GM12891 (cell line): ENCODE data around the gene PHF20.

Experiments
- DNase-seq: peaks from one replicate; pipeline ENCODE4 v3.0.0; 2011; ENCODE audit warnings: low spot score; ENCODE audit not compliant: insufficient read length
- FAIRE-seq: peaks from 2 replicates; lab custom pipeline; 2011; peaks lifted over from hg19 to GRCh38; lab: Jason Lieb, UNC
- PAX5 ChIP-seq: IDR thresholded peaks from 2 replicates; pipeline ENCODE4 v1.6.1; 2011; ENCODE audit warnings: low read length, moderate library complexity, mild to moderate bottlenecking; ENCODE audit not compliant: insufficient read depth, severe bottlenecking
- POLR2A ChIP-seq: IDR thresholded peaks from 2 replicates; pipeline ENCODE4 v1.6.1; 2011; ENCODE audit warnings: low read depth, low read length, control low read depth
- POLR2AphosphoS5 ChIP-seq: IDR thresholded peaks from 2 replicates; pipeline ENCODE4 v1.6.1; 2011; ENCODE audit warnings: low read depth, low read length, control low read depth
- POU2F2 ChIP-seq: IDR thresholded peaks from 2 replicates; pipeline ENCODE4 v1.6.1; 2011; ENCODE audit warnings: low read depth, mild to moderate bottlenecking, control low read depth, low read length, moderate library complexity
- SPI1 ChIP-seq: IDR thresholded peaks from 2 replicates; pipeline ENCODE4 v1.6.1; 2011; ENCODE audit warnings: low read depth, low read length, control low read depth
- TAF1 ChIP-seq: IDR thresholded peaks from 2 replicates; pipeline ENCODE4 v1.6.1; 2011; ENCODE audit warnings: low read depth, low read length, control low read depth

Gene PHF20

GRCh38 chr20:35910254-35910653, 138.4 kb downstream of the PHF20 start:
- DNase-seq, result no peak
- no peak for TF ChIP-seq TAF1
- no peak for TF ChIP-seq PAX5
- no peak for TF ChIP-seq POLR2A
- TF ChIP-seq SPI1, result no peak
- no peak for TF ChIP-seq POLR2AphosphoS5
- no peak for TF ChIP-seq POU2F2
- no peak for FAIRE-seq

- no peak for FAIRE-seq
- TF ChIP-seq POLR2AphosphoS5 (no peak), TAF1 (no peak), POLR2A (no peak), PAX5 (no peak), POU2F2 (no peak), SPI1 (no peak)
- no peak for DNase-seq
These were observed 141.1 kb downstream of the PHF20 start for GRCh38 chr20:35912881-35913280.

GRCh38 chr20:35917077-35917476, 145.3 kb downstream of the PHF20 start:
- TF ChIP-seq SPI1 (peak; percentile 83), PAX5 (no peak)
- DNase-seq (no peak), FAIRE-seq (no peak)

- FAIRE-seq, result no peak
- DNase-seq, result no peak
- TF ChIP-seq POLR2A (no peak), PAX5 (no peak), SPI1 (no peak)
These were observed 146.2 kb downstream of the PHF20 start for GRCh38 chr20:35918021-35918420.

GRCh38 chr20:35920523-35920922, 148.7 kb downstream of the PHF20 start:
- FAIRE-seq (no peak), DNase-seq (no peak)
- no peak for TF ChIP-seq POLR2A
- no peak for TF ChIP-seq TAF1
- no peak for TF ChIP-seq PAX5
- no peak for TF ChIP-seq POU2F2
- no peak for TF ChIP-seq POLR2AphosphoS5
- TF ChIP-seq SPI1, result no peak

- no peak for TF ChIP-seq SPI1
- no peak for TF ChIP-seq POU2F2
- no peak for TF ChIP-seq POLR2AphosphoS5
- TF ChIP-seq PAX5, result no peak
- no peak for TF ChIP-seq TAF1
- TF ChIP-seq POLR2A, result no peak
- no peak for FAIRE-seq
- no peak for DNase-seq
These were observed 157.5 kb downstream of the PHF20 start for GRCh38 chr20:35929301-35929700.

- FAIRE-seq (no peak), DNase-seq (no peak)
- TF ChIP-seq POU2F2, result no peak
- no peak for TF ChIP-seq SPI1
- no peak for TF ChIP-seq POLR2AphosphoS5
- no peak for TF ChIP-seq POLR2A
- TF ChIP-seq TAF1, result no peak
- no peak for TF ChIP-seq PAX5
These were observed 162.2 kb downstream of the PHF20 start for GRCh38 chr20:35934050-35934449.

GRCh38 chr20:35939264-35939663, 167.4 kb downstream of the PHF20 start:
- no peak for DNase-seq
- no peak for FAIRE-seq
- no peak for TF ChIP-seq POU2F2
- TF ChIP-seq PAX5, result no peak
- TF ChIP-seq POLR2AphosphoS5, result no peak
- no peak for TF ChIP-seq SPI1
- no peak for TF ChIP-seq POLR2A
- no peak for TF ChIP-seq TAF1

GRCh38 chr20:35941620-35942019, 169.8 kb downstream of the PHF20 start:
- FAIRE-seq, result no peak
- DNase-seq, result no peak
- TF ChIP-seq SPI1 (no peak), POLR2AphosphoS5 (no peak), POU2F2 (no peak), PAX5 (no peak), POLR2A (no peak), TAF1 (no peak)

- no peak for FAIRE-seq
- TF ChIP-seq PAX5 (no peak), POLR2AphosphoS5 (no peak), POU2F2 (no peak), SPI1 (no peak), POLR2A (no peak), TAF1 (no peak)
- DNase-seq, result no peak
These were observed 170.4 kb downstream of the PHF20 start for GRCh38 chr20:35942243-35942642.

GRCh38 chr20:35947489-35947888, 175.7 kb downstream of the PHF20 start:
- DNase-seq, result no peak
- TF ChIP-seq PAX5 (no peak), POLR2AphosphoS5 (no peak), SPI1 (no peak), TAF1 (no peak), POLR2A (no peak), POU2F2 (no peak)
- FAIRE-seq, result no peak
